GM19023 (cell line): ENCODE data around the gene CD2BP2.
"Not testable (repeated sequence)": the region's sequence is repeated elsewhere in the genome, so short reads cannot be mapped to it uniquely, and the experiment has no call there.

Experiments used
- ATAC-seq: cut with Tn5 transposase; IDR thresholded peaks from one replicate; pipeline ENCODE4 v1.9.1; 2021; ENCODE audit warnings: mild to moderate bottlenecking, moderate library complexity; ENCODE audit not compliant: unreplicated experiment

The CD2BP2 gene

DNA sequence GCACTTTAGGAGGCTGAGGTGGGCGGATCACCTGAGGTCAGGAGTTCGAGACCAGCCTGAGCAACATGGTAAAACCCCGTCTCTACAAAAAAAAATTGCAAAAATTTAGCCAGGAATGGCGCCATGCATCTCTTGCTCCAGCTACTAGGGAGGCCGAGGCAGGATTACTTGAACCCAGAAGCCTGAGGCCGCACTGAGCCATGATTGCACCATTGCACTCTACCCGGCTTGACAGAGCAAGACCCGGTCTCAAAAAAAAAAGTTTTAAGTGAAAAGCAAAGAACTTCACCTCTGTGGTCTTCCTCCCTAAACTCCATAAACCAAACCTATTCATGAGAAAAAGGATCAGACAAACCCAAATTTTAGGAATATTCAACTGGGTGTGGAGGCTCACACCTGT lies 7.0 kb downstream of the CD2BP2 start:
- ATAC-seq = no peak

DNA sequence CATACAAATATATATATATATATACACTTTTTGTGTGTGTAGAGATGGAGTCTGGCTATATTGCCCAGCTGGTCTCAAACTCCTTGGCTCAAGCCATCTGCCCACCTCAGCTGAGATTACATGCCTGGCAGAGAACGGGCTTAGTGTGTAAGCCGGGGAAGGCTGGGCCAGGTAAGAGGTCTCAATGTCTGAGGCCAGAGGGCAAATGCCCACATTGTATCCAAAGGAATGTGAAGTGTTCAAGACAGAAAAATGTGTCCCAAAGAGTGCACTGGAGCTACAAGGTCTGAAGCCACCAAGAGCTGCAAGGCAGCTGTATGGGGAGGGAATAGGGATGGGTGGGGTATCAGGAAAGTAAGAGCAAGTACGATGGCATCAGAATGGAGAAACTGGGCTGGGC lies 8.8 kb downstream of the CD2BP2 start:
- ATAC-seq = no peak

DNA sequence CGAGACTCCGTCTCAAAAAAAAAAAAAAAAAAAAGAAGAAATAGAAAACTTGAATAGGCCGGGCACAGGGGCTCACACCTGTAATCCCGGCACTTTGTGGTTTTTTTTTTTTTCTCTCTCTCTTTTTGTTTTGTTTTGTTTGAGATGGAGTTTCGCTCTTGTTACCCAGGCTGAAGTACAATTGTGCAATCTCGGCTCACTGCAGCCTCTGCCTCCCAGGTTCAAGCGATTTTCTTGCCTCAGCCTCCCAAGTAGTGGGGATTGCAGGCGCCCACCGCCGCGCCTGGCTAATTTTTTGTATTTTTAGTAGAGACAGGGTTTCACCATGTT lies 11.7 kb downstream of the CD2BP2 start:
- not testable (repeated sequence) for ATAC-seq

DNA sequence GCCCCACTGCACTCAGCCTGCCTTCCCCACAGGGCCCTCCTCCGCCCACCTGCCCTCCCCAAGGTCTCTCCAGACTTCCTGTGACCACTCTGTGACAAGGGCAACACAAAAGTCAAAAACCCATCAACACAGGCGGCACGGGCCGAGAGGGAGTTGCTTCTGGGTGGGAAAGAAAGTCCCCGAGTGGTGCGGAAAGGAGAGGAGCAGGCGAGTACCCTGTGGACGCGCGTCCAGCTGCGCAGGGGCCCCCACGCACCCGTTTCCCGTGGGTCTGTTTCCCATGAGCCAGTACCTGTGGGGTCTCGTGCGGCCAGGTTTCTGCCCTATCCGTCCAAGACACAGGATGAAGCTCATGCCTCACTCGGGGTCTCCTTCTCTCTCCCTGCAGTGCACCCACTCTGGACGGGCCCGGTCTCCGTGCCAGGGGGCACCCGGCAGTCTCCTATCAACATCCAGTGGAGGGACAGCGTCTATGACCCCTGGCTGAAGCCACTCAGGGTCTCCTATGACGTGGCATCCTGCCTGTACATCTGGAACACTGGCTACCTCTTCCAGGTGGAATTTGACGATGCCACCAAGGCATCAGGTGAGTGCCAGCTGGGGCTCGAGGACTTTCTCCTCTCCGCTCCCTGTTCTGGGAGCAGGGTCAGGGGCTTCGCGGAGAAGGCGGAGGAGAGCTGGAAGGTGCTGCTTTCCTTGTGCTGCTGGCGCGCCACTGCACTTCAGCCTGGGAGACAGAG lies 12.2 kb downstream of the CD2BP2 start:
- ATAC-seq = no peak

DNA sequence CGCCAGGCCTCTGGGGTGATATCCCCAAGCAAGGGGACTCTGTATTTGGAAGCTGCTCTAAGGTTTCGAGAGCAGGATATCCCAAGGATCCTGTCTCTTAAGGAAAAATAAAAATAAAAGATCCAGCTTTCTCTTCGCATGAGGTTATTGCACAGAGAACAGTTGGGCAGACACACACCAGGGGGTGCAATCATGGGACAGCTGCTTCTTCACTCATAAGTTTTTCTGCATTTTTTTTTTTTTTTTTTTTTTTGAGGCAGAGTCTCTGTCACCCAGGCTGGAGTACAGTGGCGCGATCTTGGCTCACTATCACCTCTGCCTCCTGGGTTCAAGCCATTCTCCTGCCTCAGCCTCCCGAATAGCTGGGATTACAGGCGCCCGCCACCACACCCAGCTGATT lies 13.1 kb downstream of the CD2BP2 start:
- ATAC-seq = not testable (repeated sequence)

DNA sequence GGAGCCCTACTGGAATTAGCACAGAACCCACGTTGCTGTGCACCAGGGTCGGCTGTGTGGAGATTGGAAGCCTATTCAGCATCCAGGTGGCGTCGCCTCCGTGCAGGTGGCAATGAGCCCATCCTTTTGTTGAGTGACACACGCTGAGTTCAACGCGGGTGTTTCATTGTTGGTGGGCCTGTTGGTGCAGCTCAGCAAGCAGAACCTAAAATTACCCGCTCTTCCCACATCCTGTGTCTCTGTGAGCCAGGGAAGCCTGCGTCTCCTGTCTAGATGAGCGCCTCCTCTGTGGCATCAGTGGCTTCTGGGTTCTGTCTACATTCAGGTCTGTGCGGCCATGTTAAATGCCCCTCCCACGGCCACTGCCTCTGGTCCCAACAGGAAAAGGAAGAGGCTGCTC lies 14.5 kb downstream of the CD2BP2 start:
- no peak for ATAC-seq

DNA sequence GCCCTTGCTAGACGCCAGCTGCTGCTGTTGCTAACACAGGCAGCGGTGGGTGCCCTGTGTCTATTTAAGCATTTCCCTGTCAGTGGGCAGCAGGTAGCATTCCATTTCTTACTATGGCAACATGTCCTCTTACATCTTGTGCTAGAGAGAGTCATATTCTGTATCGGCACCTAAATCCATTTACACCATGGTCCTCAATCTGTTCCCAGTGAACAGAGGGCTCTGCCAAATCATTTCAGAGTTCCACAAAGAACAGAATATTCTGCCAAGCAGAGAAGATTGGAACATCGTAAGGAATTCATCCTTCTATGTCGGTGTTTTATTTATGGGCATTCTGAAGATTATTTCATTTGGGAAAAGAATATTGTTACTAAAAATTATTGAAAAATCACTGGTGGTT lies 16.4 kb downstream of the CD2BP2 start:
- ATAC-seq = not testable (repeated sequence)

DNA sequence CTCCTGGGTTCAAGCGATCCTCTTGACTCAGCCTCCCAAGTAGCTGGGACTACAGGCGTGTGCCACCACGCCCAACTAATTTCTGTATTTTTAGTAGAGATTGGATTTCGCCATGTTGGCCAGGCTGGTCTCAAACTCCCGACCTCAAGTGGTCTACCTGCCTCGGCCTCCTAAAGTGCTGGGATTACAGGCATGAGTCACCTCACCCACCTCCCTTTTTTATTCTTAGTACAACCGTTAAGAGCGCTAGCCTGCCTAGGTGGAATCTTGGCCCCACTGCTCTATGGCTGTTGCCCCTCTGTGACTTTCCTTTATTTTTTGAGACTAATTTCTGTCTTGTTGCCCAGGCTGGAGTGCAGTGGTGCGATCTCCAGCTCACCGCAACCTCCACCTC lies 17.1 kb downstream of the CD2BP2 start:
- not testable (repeated sequence) for ATAC-seq

DNA sequence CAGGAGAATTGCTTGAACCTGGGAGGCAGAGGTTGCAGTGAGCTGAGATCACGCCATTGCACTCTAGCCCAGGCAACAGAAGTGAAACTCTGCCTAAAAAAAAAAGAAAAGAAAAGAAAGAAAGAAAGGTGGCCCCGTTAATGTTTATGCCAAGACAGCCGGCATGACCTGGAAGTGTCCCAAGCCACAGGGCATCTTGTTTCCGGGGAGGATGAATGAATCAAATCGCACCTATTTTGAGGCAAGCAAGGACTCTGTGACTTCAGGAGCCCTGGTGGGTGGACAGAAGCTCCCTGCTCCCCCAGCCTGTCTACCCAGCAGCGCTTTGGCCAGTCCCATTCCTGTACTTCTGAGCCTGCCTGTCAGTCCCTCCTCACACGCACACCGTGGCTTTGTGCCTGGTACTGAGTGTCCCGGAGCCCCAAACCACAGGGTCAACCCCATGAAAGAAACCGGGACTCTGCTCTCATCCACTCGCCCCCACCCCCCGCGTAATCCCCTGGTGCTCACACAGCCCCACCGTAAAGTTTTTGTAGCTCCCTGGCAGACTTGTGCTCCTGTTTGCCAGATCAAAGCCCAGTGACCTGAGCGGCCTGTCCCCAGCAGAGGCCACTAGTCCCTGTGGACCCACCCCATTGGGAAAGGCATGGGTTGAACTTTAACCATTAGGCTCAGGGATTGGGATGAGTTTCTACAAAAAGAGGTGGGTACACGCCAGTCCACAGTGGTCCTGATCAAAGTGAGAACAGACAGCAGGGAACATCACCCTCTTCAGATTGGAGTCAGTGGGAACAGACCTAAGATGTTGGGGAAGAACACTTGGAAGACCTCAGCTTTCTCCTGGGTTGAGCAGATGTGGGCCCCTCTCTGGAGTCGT lies 19.3 kb downstream of the CD2BP2 start:
- ATAC-seq = no peak

DNA sequence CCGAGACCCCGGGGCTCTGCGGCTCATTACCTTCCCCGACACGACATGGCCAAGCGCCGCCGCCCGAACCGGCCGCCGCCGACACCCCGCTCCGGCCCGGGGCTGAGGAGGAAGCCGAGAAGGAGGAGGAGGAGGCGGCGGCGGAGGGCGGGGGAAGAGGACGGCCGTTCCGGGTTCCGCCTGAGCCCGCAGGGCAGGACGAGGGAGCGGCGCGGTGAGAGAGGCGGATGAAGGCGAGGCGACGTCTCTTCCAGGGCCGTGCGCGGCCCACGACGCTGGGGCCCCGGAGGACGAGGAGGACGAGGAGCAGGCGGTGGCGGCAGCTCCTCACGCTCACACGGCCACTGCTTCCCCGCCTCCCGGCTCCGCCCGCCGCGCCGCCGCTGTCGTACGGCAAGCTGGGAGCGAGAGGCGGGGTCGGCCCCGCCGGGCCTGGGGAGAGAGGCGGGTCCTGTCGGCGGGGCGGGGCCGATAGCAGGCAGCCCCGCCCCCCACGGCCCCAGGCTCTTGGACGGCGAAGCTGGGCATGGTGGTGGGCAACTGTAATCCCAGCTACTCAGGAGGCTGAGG lies 20.0 kb downstream of the CD2BP2 start:
- peak; percentile 77 for ATAC-seq

DNA sequence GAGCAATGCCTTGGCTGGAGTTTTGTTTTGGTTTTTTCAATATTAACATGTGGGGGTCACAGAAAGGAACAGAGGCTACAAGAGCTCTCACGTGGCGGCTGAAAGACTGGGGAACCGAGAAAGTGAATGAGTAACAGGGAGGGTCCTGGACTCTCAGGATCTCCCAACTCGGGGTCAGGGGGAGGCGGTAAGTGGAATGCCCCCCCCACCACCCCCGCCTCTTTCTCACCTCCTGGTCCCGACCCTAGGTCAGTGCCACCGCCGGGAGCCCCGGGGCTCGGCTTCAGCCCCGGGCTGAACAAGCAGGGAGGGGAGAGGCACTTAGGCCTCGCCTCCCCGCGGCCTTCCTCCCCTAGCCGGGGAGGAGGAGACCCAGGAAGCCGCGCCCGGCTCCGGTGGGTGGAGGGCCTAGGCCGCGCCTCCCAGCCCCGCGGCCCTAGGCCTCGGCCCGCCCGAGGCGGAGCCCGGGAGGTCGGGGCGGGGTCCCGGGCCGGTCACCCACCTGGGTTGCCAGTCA lies 20.6 kb downstream of the CD2BP2 start:
- peak; percentile 92 for ATAC-seq

DNA sequence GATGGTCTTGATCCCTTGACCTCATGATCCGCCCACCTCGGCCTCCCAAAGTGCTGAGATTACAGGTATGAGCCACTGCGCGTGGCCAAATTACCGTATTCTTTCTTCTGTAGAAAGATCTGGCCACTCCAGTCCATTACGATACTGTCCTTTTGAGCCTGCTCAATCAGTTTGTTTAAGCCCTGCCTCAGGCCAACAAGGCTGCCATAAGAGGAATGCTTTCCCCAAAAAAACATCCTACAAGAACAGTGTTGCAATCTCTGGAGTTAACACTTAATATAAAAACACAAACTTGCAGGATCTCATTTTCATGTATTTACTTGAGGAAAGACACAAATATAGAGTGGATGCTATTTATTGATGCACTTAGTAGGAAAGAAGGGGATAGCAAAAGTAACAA lies 30.9 kb downstream of the CD2BP2 start:
- not testable (repeated sequence) for ATAC-seq

DNA sequence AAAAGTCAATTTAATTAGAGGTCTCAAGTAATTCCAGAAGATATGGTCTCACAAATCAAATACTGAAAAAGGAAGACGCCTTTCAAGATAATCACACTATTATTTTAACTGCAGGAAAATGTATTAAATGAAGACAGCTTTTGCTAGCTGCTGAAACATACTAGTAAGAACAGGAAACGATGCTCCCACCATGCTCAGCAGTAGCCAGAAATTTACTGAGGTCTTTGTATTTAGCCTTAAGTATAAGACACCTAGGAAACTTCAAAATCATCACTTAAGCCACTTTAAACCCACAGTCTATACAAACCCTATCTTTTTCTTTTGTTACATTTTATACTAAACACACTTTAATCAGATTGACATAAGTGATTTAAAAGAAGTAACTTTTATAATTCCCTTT lies 36.5 kb downstream of the CD2BP2 start:
- not testable (repeated sequence) for ATAC-seq

DNA sequence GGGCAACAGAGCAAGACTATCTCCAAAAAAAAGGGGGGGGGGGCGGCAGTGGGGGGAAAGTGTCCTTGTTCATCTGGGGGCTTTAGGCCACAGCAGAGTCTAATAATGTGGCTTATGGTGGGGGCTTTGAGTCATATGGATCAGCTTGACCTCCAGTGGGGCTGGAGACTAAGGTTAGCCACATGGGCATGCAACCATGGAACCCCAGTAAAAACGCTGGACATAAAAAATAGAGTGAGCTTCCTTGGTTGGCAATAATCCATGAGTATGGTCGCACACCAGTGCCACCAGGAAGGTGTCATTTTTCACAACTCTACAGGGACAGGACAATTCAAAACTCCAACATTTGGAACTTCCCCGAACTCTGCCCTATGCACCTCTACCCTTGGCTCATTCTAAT lies 44.2 kb downstream of the CD2BP2 start:
- not testable (repeated sequence) for ATAC-seq

DNA sequence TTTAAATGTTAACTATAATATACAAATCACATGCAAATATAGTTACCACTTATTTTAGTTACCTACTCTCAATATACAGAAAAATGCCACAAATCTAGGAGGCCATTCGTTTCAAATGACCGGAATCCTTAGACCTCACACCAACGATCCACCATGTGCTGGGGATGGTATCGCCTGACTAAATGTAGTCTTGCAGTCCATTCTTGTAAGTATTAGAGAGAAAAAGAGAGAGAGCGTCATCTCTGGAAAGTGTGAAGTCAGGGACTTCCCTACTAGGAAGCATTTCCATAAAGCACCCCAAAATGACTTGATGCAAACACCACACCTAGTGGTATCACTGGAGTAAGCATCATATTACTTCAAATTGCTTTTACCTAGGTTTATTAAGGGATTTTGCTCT lies 45.9 kb downstream of the CD2BP2 start:
- not testable (repeated sequence) for ATAC-seq
